ENCODE measurements around the gene PPEF2.

PPEF2 gene

DNA sequence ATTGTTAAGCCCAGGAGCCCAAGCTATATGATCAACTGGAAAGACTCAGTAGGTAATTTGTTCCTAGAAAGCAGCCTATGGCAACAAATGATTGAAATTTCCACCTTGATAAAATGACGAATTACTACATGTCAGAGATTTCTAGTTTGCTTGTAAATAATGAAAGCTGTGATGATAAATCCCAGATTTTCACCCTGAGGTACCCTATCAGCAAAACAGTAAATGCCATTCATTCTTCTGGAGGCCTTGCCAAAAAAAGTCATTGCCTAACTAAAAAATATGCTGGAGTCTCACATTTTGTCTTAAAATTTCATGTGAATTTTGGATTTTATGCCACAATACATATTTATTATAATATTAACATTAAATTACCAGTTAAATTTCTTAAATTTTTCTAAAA, 71.3 kb downstream of the PPEF2 start:
- DNase-seq: no peak

- DNase-seq: no peak
Observed at GRCh38 chr4:75823812-75824211, 78.4 kb downstream of the PPEF2 start.

DNA sequence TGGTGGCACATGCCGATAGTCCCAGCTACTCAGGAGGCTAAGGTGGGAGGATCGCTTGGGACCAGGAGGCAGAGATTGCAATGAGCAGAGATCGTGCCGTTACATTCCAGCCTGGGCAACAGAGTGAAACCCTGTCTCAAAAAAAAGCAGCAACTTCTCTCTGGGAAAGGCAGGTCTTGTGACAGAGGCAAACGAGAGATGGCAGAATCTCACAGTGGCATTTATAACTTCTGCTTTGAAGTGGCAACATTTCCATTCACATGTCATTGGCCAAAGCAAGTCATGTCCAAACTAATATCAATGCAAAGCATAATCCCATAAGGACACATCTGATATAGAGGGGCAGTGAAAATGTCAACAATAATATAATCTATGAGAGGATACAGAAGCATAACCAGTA, 79.8 kb downstream of the PPEF2 start:
- DNase-seq: no peak

DNA sequence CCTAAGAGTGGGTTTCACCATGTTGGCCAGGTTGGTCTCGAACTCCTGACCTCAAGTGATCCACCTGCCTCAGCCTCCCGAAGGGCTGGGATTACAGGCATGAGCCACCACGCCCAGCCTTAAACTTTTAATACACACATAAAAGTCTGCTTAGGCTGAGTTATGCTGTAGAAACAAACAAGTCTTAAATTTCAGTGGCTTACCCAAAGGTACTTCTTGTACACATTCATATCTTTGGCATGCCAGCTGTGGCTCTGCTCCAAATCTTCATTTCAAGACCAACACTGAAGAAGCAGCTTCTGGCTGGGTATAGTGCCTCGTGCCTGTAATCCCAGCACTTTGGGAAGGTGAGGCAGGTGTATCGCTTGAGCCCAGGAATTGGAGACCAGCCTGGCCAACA, 80.3 kb downstream of the PPEF2 start:
- DNase-seq: no peak

DNA sequence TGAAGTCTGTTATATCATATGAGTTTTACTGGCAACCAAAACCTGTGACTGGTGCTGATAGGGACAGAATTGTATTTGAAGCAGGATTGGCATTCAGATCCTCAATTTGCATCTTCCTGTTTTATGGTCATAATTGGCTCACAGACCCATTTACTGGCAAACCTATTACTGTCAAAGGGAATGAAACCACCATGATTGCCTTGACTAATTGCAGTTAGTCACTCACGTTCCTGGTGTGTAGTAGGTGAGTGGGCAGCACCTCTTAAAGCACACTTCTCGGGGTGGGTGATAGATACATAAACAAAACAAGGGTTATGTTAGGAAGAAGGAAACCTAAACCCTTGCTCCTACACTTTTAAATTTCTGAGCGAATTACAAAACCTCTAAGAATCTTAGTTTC, 81.0 kb downstream of the PPEF2 start:
- DNase-seq: no peak

- no peak for DNase-seq
Observed at GRCh38 chr4:75820676-75821075, 81.6 kb downstream of the PPEF2 start.

- no peak for DNase-seq
Observed at GRCh38 chr4:75820197-75820596, 82.1 kb downstream of the PPEF2 start.

DNA sequence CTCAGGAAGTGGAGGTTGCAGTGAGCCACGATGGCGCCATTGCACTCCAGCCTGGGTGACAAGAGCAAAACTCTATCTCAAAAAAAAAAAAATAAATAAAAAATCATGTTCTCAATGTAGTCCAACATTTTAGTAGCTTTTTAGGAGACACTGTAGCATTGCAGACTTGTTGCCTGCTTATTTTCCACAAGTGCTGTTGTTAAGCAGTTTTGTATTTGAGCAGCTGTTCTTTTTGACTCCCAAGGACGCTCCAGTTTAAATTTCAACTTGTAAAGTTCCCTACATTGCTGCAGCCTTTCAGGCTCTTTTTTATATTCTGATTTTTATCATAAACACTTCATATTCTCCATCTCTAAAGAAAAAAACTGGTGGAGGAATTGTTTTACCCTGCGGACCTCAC, 83.1 kb downstream of the PPEF2 start:
- DNase-seq: no peak

DNA sequence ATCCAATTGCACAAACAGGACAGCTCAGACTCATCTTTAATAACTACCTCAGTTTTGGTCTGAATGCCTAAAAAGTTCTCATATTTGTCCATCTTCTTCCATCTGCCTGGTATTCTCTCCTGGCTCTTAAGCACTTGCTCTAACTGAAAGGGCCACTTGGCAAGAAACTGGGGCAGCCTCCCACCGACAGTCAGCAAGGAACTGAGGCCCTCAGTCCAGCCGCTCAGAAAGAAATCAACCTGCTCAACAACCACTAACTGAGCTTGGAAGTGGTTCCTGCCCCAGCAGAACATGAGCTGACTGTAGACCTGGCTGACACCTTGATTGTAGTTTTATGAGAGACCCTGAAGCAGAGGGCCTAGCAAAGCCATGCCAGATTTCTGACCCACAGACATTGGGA, 84.4 kb downstream of the PPEF2 start:
- no peak for DNase-seq

All from activated naive CD4-positive, alpha-beta T cell (primary cell).